Left colon (tissue), 2 donors: ENCODE measurements around the gene SAMD7. TPM values are rescaled to one million over a fixed set of nuclear protein-coding genes. Genes with fewer than 3 reads are reported as not detected.

Source experiments
- ATAC-seq: fragments of 200-7000 bp; cut with Tn5 transposase; one replicate; pipeline ENCODE4 v1.9.1; 2020; ENCODE audit warnings: mild to moderate bottlenecking, moderate library complexity
- DNase-seq, 2 donors: peaks; one replicate each; pipeline ENCODE4 v3.0.0-alpha.2; 2020
- intact Hi-C, 2 donors: fragments of 100-400 bp; cut with DNase I in 1 of 2; cut with micrococcal nuclease in 1 of 2; formaldehyde crosslinking; loops; one replicate each; pipeline versions ENCODE4 v1.11.2 to v1.14.0; 2022; cut with DNase I, micrococcal nuclease
- long read RNA-seq: library from polyadenylated mRNA; unstranded; transcript quantifications from one replicate; pipeline ENCODE4 v2.0.0, GENCODE V29; 2021
- total RNA-seq, 2 donors: library from RNA; stranded (reverse); fragmentation: NEBNext Ultra II Directional; extraction: Animal tissue kit (Norgen Biotek cat#: 25700); gene quantifications; one replicate each; pipeline ENCODE4 v1.2.1, GENCODE V29; 2021
- donor health status: DM: no; HTN: no; CAD: no.
- donor health status: DM: yes; HTN: yes; CAD: no.

The SAMD7 gene, protein sequence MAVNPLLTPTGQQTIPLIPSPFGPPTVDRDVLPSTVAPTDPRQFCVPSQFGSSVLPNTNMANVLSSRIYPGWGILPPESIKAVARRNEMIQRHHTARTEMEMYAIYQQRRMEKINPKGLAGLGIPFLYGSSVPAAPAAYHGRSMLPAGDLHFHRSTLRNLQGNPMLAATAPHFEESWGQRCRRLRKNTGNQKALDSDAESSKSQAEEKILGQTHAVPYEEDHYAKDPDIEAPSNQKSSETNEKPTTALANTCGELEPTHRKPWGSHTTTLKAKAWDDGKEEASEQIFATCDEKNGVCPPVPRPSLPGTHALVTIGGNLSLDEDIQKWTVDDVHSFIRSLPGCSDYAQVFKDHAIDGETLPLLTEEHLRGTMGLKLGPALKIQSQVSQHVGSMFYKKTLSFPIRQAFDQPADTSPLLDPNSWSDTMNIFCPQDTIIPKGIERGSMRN
- total RNA-seq, result not detected
- long read RNA-seq, result 0 reads

DNA sequence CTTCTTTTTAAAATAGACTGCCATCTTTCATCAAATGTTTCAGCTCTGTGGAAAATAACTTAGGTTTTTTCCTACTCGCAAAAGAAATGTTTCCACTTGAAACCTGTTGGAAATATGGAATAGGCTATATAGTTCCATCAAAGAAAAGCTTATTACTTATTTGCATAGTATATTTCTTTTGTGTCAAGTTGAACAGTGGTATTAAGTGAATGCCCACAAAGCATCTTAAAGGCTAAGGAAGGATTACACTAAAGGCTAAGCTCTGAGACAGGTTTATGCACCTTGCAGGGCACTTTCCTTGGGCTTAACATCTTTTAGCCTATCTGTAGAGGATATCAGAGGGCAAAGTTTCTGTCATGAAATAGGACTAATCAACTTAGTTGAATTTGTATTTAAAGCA lies at the start of gene SAMD7:
Gene SAMD7, plus strand, starts transcription at position 301 of the 400 bp plus-strand sequence. CDS start 7,927 bp downstream, outside the sequence.
- intact Hi-C loops, result no loop called here
- ATAC-seq, result no peak

GRCh38 chr3:169861871-169862270 lies 49.5 kb upstream of the SAMD7 start:
- no peak for ATAC-seq
- intact Hi-C loops, result loop anchor here in 1 of 2 donors (10.0 kb wide), 1 partner anchor 103 kb away; the partner anchor contains the start of gene SEC62
- no peak for DNase-seq

More for the DNA sequence above, at the start of gene SAMD7:
- DNase-seq, result no peak

- intact Hi-C loops, result loop anchor here in 1 of 2 donors (10.0 kb wide), 1 partner anchor 101 kb away; the partner anchor contains the start of gene SEC62
Observed at GRCh38 chr3:169863458-169863899, 47.9 kb upstream of the SAMD7 start.

DNA sequence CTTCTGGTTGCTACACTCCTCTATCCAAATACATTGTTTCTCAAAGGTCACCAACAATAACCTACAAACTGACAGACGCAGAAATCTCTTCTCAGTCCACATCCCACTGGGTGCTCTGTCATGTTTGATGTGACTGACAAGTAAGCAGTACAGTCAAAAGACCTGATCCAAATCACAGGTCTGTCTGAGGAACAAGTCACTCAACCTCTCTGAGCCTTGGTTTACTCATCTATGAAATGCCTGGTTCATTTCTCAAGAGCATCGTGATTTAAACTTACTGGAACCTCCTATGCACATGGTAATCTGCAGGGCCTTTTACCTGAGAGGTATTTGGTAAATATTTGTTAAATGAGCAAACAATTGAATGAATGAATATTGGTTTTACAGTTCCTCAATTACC lies 47.1 kb upstream of the SAMD7 start:
- no peak for ATAC-seq
- no peak for DNase-seq
- intact Hi-C loops, result loop anchor here in 1 of 2 donors (10.0 kb wide), 1 partner anchor 101 kb away; the partner anchor contains the start of gene SEC62

More at GRCh38 chr3:169863458-169863899, 47.9 kb upstream of the SAMD7 start:
- ATAC-seq, result peak; percentile 74
- peak; percentile 54 to 77 for DNase-seq

- DNase-seq, result peak in 1 of 2 donors; percentile 24
- ATAC-seq, result peak; percentile 62
- intact Hi-C loops, result loop anchor here in 1 of 2 donors (10.0 kb wide), 1 partner anchor 100 kb away; the partner anchor contains the start of gene SEC62
Observed at GRCh38 chr3:169865176-169865767, 46.1 kb upstream of the SAMD7 start.

- ATAC-seq (no peak), DNase-seq (no peak)
- intact Hi-C loops, result loop anchor here in 1 of 2 donors (10.0 kb wide), 1 partner anchor 97 kb away; the partner anchor contains the start of gene SEC62
Observed at GRCh38 chr3:169867584-169868210, 43.7 kb upstream of the SAMD7 start.

- ATAC-seq, result no peak
- DNase-seq, result no peak
- intact Hi-C loops, result loop anchor here in 1 of 2 donors (10.0 kb wide), 1 partner anchor 96 kb away; the partner anchor contains the start of gene SEC62
Observed at GRCh38 chr3:169868369-169868768, 43.0 kb upstream of the SAMD7 start.

DNA sequence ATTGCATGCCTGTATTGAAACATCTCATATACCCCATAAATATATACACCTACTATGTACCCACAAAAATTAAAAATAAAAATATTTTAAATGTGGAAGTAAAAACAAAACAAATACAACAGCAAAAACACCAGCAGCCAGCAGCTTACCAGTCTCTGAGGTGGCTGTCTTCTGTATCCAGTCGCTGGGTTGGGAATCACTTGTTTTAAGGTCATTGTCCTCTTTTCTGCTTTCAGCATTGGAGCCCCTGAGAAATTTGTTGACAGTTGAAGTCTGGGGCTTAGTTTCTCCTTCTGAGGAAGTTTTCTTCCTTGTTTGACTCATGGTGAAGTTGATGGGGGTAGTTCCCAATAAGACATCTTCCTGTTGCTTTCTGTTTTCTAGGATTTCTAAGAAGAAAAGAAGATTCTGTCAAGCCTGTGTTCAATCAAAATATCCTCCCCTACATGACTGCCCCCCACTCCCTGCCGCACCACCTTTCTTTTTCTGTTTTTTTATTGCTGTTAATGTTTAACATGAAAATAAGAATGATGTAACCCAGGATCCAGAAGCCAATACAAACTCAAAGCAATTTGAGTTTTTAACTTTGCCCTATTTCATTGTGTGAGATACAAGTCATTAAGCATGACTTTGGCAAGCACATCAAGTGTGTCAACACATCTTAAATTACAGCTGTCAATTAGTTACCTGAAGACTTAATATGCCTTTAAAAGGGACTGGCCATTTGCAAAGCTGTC lies 41.7 kb upstream of the SAMD7 start, which contains the start of gene LRRC31:
Gene LRRC31, minus strand, starts transcription at position 452 of the 737 bp plus-strand sequence. Its CDS starts 128 bp downstream, at position 324.
- DNase-seq (no peak), ATAC-seq (peak; percentile 79)
- intact Hi-C loops, result loop anchor here in 1 of 2 donors (10.0 kb wide), 1 partner anchor 95 kb away; the partner anchor contains the start of gene SEC62

GRCh38 chr3:169871129-169871886 lies 40.1 kb upstream of the SAMD7 start:
- peak; percentile 81 for ATAC-seq
- intact Hi-C loops, result no loop called here
- peak; percentile 66 to 86 for DNase-seq

DNA sequence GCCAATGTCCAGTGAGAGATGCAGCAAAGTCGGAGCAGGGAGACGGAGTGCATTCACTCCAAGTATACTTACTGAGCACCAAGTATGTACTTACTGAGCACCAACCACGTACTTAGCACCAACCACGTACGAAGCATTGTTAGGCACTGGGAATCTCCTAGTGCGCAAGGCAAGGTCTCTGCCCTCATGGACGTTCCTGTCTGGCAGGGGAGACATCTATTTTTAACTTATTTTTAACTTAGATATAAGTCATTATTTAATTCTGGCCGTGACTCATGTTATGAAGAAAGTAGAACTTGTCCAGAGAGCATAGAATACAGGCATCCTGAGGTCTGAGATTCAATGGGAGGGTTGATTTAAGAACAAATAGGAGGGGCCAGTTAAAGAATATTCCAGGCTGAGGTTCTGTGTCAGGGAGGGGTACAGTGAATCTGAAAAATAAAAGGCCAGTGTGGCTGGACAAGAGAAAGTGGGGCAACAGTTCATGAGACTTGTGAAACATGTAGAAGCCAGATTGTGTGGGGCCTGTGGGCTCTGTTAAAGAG lies 32.3 kb upstream of the SAMD7 start:
- no peak for DNase-seq
- no peak for ATAC-seq
- intact Hi-C loops, result no loop called here

- DNase-seq, result no peak
- no peak for ATAC-seq
- intact Hi-C loops, result no loop called here
Observed at GRCh38 chr3:169879845-169880575, 31.4 kb upstream of the SAMD7 start.

DNA sequence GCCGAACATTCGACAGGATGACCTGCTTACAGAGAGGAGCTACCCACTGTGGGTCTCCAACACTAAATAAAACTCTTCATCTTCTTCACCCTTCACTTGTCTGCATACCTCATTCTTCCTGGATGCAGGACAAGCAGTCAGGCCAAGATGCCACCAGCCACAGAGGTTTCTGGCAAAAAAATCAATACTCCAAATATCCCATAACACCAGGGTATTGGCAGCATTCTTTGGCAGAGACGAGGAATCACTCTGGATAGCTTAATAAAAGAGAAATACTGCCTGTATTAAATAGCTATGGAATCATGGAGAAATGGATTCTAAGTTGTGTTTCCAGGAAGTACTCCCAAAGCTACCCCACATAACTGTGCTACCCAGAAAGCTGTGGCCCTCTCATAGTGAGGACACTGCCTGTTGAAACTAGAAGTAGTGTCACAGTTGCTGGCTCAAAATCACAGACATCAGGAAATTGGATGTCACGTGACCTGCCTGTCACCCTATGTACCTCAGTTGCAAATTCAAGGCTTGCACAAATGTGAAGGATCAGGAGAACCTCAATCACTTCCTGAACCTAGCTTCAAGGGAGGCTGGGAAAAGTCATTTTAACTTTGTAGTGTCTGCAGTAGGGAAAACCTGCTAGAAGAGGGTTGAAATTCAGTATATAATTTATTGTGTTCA lies 30.7 kb upstream of the SAMD7 start:
- DNase-seq (no peak), ATAC-seq (no peak)
- intact Hi-C loops, result no loop called here

DNA sequence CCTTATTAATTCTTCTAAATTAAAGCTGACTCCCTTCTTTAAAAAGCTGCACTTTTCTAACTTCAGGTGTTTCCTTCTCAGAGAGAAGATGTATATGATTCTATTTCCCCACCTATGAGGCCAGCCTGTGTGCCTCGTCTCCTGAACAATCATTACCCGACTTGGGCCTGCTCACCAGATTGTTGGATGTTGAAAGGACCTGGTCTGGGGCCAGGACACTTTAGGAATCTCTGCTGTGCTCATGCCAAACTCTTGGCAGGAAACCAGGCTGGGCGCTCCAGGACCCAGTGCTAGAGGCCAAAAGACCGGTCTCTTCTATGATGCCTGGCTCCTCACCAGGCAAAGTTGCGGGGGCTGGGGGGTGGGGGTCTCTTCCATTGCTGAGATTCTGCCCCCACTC lies 24.7 kb upstream of the SAMD7 start:
- DNase-seq (no peak), ATAC-seq (no peak)
- intact Hi-C loops, result no loop called here

GRCh38 chr3:169891886-169892285 lies 19.5 kb upstream of the SAMD7 start:
- intact Hi-C loops, result no loop called here
- DNase-seq, result no peak
- ATAC-seq, result no peak

DNA sequence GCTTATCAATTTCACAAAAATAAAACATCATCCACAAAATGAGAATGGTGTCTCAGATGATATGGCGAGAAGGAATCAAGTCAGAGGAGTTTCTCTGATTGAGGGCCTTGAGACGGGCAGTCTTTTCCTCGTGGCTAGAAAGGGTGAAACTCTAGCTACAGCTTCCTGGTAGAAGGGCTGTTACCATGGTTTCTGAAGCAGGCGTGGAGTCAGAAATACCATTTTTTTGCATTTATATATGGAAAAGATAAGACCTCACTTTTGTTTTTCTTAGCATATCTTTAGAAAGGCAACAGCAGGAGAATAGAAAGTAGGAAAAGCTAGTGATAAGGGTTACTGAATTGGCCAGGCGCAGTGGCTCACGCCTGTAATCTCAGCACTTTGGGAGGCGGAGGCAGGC lies 17.3 kb upstream of the SAMD7 start:
- intact Hi-C loops, result no loop called here
- ATAC-seq (no peak), DNase-seq (no peak)

- DNase-seq (no peak), ATAC-seq (no peak)
- intact Hi-C loops, result no loop called here
Observed at GRCh38 chr3:169895072-169895471, 16.3 kb upstream of the SAMD7 start.
